ENCODE data around the gene KLHL26.

The KLHL26 gene

DNA sequence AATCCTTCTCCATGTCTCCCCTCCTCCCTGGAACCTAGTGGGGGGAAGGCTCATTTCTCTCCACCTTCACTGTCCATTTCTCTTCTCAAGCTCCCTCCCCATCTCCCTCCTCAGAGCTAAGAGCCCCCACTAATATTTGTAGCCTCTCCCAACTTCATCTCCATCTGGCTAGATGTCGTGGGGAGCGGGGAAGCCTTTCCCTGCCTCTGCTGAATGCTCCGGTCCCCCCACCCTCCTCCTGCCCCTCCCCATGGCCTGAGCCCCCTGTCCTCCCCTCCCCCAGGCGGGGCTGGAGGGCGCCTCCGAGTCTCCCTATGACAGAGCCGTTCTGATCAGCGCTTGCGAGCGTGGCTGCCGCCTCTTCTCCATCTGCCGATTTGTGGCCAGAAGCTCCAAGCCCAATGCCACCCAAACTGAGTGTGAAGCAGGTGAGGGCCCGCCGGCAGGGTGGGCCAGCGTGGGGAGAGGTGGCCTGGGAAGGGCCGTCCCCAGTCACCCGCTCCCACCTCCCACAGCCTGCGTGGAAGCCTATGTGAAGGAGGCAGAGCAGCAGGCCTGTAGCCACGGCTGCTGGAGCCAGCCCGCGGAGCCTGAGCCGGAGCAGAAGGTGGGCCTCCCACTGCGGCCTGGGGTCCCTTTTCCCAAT lies 23.1 kb upstream of the KLHL26 start:
- no peak for DNase-seq

DNA sequence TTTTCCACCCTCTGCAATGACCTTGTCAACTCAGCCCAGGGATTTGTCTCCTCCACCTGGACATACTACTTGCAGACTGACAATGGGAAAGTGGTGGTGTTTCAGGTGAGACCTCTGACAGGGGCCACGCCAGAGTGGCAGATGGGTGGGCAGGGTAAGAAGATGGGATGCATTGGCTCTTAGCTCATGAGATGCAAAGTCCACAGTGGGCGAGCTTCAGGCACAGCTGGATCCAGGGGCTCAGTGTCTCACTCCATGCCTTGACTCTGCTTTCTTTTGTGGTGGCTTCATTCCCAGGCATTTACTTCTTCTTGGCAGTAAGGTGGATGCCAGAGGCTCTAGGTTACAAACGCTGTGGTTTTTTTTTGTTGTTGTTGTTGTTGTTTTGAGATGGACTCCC lies 20.8 kb upstream of the KLHL26 start:
- DNase-seq = no peak

DNA sequence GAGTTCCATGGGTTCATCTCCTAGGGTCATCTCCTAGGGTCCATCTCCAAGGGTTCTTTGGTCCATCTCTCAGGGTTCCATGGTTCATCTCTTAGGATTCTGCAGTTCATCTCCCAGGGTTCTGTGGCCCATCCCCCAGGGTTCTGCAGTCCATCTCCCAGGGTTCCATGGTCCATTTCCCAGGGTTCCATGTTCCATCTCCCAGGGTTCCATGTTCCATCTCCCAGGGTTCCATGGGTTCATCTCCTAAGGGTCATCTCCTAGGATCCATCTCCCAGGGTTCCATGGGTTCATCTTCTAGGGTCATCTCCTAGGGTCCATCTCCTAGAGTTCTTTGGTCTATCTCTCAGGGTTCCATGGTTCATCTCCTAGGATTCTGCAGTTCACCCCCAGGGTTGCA lies 19.3 kb upstream of the KLHL26 start:
- DNase-seq = no peak

DNA sequence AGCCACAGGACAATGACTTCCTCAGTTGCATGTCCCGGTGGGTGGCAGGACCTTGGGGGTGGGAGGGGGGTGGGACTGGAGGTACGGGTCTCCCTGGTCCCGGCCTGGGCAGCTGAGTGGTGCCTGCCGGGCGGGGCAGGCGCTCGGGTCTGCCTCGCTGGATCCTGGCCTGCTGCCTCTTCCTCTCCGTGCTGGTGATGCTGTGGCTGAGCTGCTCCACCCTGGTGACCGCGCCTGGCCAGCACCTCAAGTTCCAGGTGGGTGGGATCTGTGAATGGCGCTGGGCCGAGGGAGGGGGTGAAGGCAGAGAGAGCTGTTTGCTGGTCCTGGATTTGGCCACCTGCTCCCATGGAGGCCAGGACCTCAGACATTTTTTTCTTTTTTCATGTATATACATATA lies 18.6 kb upstream of the KLHL26 start:
- no peak for DNase-seq

DNA sequence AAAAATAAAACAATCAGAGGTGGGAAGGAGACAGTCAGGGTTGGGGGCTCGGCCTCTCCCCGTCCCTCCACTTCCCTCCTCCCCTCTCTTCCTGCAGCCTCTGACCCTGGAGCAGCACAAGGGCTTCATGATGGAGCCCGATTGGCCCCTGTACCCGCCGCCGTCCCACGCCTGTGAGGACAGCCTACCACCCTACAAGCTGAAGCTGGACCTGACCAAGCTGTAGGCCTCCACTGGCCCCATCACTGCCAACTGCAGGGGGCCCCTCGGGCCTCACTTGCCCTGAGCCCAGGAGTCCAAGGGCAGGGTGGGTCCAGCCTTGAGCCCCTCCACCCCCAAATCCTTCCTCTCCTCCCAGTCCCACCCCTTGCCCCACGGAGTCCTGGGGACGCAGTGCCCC lies 16.5 kb upstream of the KLHL26 start:
- DNase-seq = no peak

DNA sequence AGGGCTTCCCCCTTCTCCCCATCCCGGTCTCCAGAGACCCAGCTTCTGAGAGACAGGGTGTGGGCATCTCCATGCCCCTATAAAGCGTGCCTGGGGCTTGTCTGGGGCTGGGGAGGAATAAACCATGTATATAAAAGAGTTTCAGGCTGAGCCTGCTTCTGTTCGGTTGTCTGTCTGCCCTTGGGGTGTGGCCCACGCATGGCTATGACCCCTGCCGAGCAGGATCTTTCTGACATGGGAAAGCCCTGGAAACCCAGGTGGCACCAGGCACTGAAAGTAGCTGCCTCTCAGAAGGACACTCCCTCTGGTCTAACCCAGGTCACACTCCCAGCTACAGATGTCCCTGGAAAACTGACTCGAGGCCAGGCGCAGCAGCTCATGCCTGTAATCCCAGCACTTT lies 15.9 kb upstream of the KLHL26 start:
- DNase-seq = no peak

DNA sequence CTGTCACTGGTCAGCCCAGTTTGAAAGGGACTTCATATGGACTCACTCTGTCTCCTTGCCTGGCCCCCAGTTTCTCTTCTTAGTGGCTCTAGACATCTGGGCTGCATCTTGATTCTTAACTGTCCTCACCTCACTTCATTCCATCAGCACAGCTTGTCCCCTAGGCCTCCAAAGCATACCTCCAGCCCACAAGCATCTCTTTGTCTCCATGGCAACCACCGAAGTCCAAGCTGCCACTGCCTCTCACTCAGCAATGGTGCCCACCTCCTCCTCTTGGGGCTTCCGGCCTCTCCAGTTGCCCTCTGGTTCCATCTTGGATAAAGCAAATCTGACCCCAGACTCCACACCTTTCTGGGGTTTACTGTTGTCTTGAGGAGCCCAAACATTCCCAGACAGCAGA lies 9.9 kb upstream of the KLHL26 start:
- no peak for DNase-seq

DNA sequence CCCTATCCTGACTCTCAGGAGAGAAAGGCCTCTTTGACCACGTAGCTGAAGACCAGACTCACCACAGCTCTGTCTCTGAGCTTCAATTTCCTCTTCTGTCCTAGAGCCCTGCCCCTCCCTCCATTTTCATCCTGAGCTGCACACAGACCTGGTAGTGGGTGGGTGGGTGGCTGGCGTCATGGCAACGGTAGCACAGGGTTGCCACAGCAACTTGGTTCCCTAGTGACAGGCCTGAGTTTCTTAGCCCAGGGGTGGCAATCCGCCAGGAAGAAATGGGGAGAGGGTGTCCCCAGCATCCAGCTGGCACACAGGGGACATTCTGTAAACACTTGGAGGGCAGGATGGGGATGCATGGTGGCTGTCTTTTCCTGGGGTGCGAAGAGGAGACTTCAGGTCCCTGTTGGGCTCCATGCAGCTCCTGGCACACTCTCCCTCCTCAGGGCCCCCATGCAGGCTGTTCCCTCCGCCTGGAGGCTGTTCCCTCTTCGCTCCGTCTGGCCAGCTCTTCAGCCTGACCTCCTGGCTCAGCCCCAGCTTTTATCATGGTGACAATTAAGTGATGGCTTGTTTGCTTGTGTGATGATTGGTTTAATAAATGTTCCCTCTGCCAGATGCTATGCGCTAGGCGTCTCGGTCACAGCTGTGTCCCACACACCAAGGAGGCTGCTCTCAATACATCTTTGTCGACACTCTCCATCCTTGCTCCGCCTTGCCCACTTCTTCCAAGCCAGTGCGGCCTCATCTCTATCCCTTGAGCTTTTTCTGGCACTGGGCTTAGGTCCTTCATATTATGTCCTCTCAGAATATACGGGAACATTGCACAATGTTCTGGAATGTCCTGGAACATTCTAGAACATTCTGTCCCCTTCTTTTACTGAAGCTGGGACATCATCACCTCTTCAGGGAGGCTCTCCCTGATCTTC lies 7.4 kb upstream of the KLHL26 start:
- no peak for DNase-seq

DNA sequence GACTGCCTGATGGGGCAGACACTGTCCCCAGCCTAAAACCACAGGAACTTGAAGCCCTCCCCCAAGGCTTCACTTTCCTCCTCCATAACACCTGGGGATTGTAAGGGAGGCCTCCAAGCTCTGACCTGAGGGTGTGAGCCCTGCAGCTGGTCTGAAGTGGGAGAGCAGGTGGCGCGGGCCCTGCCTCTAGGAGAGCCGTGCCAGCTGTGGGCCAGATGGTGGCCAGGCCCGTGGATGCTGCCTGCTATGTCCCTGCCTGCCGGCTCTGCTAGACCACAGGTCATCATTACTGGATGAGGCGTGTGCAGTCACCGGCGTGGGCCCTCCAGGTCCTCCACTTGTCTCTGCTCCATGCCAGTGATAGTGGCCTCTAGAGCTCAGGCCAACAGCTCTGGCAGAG lies 3.5 kb upstream of the KLHL26 start:
- no peak for DNase-seq

DNA sequence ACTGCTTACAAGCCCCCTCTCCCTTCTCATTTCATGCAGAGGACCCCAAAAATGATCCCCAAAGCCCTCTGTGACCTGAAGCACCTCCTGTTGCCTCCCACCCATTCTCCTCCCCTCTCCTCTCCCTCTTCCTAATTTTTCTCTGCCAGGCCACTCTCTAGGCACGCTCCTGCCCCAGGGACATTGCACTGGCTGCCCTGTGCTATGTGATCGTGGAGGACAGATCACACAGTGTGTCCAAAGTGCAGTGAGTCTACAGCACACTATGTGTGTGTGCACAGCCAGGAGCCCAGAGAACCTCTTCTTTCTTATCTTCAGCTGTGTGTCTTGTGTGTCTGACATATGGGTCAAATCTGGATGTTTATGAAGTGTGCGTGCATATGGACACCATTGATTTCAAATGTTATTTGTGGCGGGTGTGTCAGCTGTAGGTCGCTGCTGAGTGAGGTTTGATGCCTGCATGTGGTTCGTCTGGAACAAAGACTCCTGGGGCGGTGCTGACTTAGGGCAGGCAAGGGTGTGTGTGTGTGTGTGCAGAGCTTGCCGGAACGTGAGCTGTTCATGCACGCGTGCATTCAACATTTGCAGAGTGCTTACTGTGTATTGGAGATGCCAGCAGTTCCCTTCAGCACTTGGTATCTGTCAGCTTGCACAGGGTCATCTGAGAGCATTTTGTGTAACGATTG lies 2.1 kb upstream of the KLHL26 start:
- DNase-seq = no peak

DNA sequence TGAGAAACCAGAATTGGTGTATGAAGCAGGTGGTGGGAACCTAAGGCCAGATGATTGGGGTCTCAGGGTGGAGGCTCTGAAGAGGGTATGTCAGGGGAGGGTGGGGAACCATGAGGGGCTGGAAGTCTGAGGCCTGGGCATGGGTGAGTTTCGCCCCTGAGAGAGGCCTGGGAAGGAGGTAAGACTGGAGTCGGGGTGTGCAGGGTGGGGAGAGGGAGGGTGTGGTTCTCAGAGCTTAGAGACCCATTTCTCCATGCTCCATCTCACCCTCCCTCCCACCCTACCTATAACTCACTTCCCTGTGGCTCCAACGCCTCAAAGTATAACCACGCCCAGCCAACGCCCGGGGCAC lies 1.0 kb upstream of the KLHL26 start:
- DNase-seq = no peak

DNA sequence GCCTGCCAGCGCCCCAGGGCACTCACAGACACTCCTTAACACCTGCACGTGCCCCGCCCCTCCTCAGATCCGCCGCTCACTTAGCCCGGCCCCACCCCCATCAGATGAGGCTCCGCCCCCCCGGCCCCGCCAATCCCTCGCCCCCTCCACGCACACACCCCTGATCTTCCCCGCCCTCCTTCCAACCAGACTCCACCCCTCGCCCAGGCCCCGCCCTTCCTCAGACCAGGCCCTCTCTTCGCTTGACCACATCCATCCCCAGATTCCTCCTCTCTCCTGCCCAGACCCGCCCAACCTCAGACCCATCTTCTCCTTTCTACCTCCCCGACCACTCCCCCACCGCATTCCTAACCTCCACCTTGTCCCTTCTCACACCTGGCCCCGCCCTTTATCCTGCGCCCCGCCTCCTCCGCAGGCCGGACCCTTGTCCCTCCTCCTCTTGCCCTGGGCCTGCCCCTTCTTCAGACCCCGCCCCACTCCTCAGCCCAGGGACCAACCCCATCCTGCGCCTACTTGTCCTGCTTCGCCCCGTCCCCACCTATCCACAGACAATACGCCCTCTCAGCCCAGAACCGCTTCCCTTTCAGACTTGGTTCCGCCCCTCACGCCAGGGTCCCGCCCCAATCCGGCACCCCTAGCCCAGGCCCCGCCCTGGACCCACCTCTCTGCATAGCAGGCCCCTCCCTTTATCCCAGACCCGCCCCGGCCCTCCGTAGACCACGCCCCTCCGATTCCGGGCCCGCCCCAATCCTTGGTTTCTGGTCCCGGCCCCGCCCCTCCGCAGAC lies 452 bp upstream of the KLHL26 start:
- peak; percentile 99 for DNase-seq

DNA sequence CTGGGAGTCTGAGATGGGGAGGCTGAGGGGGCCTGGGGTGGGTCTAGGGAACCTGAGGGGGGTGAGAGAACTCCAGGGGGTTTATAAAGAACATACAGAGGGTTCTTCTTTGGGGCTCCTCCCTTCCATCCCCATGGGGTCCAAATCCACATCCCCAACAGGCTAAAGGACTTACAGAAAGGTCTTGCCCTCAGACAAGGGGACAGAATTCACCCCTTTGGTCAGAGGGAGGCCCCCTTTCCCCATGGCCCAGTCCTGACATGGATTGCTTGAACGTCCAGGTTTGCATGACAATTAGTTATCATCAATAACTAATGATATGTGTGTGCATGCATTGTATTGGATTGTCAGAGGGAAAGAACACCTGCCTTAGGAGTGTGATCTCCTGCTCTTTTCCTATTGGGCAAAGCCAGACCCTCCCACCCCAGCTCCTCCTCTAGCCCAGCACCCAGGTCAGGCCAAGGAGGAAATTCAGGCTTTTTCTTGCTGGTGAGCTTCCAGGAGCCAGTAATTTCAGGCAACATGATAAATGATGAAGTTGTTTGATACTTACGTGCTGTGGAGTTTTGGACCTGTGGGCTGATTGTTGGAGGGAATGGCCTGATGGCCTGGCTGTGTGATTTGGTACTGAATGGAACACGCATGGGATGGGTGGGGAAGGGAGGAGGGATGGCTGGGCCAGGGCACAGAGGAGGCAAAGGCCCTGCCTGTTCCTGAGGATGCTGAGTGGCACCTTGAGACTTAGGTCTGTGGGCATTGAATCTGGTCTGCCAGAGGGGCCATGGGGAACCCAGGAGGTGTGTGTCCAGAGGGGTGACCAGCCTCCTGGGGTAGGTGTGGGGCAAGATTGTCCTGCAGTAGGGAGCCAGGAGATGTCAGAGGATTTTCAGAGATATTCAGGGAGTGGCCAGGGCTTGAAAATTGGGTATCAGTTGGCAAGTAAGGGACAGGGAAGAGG lies 1.1 kb downstream of the KLHL26 start:
- DNase-seq = no peak

DNA sequence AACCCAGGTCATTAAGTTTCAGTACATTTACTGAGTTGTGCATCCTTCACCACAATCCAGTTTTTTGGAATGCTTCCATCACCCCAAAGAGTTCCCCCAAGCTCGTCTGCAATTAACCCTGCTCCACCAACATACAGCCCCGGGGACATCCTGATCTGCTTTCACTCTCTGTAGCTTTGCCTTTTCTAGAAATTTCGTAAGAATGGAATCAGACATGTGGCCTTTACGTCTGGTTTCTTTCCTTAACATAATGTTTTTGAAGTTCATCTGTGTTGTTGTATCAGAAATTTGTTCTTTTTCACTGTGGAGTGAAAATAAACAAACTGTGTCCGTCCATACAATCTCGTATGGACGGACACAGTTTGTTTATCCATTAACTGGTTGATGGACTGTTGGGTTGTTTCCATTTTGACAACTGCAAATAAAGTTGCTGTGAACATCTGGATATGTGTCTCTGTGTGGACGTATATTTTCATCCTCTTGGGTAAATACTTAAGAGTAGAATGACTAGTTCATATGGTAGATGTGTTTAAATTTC lies 2.9 kb downstream of the KLHL26 start:
- DNase-seq = no peak

DNA sequence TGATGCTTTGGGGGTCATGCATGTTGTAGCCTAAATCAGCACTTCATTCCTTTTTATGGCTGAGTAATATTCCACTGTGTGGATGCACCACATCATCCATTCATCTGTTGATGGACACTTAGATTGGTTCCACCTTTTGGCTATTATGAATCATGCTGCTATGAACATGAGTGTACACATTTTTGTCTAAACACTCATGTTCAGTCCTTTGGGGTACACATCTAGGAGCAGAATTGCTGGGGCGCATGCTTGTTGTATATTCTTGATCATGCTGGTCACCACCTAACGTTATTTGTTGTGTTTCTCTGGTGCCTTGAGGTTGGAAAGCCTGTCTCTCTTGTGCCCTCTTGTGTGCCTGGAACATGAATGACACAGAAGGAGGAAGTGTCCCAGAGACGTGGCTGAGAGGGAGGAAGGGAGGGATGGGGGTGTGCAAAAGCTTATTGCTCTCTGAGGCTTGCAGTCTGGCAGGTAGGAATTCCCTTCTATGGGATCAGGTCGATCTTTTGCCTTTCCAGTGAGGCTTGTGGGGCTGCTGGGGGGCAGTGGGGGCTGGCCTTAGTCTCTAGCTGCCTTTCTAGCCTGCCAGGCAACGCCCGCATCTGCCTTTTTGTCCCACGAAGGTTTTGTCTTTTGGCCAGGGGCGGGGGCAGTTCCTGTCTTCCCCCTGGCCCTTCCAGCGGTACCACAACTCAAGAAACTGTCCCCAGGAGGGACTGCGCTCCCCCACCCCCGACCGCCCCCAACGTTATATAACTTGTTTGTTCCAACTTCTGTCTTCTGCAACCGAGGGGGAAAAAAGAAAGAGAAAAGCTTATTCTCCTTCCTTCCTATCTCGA lies 7.6 kb downstream of the KLHL26 start:
- DNase-seq = no peak

DNA sequence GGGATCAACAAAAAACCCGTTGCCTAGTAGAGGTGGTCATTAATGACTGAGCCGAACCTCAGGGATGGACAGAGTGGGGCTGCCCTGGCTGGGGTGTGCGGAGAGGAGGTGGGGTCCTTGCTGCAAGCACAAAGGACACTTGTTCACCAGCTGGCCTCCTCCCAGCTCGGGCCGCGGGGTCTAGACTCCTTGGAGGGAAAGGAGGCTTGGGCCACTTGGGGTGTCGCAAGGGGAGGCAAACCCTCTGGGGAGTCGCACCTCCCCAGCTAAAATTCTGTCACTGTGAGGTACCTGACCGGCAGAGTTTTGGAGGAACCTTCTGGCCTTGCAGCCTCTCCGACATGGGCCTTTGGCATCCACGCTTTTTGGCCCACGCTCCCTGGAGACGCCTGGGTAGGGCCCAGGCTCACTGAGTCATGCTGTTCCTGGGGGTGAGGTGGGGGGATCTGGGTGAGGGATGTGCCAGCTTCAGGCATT lies 8.2 kb downstream of the KLHL26 start:
- DNase-seq = no peak

DNA sequence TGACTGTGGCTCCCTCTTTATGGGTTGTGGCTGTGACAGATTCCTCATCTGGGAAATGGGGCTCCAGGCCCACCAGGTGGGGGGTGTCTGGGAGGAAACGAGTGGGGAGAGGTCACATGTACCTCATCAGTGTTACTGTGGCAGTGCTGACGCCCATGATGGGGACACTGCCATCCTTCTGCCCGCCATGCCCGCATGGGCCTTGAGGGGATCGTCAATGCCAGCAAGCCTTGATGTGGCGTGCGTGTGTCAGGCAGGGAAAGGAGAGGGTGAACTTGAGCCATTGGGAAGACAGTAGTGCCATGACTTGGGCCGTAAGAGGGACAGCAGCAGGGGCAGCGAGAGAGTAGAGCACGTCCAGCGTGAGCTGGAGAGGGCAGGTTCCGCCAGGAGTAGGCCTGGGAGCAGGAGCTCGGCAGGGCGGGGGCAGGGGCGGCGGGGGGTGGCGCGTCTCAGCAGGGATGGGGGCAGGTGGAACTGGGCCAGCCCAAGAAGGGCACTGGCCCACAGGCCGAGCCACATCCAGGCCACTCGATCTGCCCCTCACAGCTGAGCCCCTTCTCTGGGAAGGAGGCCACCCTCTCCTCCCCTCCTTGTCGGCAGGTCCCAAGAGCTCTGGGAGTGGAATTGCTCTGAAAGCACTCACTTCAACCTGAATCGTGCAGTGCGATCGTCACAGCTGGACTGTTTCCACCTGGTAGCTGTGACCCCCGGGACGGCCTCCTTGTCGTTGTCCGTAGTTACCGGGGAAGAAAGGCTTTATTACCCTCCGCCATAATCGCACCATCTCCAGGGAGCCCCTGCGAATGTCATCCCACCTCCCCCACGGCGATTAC lies 9.9 kb downstream of the KLHL26 start:
- DNase-seq = no peak

DNA sequence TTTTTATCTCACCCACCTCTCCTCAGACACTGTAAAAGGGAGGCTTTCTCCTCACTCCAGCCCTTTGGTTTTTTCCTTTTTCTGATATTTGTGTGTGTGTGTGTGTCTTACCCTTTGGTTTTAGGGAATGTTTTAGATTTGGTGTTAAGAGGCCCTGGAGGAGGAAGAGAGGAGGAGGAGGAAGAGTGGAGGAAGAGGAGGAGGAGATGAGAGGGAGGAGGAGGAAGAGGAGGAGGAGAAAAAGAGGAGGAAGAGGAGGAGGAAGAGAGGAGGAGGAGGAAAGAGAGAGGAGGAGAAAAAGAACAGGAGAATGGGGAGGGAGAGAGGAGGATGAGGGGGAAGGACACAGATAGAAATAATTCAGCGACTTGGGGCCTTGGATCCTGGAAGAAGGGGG lies 10.5 kb downstream of the KLHL26 start:
- DNase-seq = no peak

DNA sequence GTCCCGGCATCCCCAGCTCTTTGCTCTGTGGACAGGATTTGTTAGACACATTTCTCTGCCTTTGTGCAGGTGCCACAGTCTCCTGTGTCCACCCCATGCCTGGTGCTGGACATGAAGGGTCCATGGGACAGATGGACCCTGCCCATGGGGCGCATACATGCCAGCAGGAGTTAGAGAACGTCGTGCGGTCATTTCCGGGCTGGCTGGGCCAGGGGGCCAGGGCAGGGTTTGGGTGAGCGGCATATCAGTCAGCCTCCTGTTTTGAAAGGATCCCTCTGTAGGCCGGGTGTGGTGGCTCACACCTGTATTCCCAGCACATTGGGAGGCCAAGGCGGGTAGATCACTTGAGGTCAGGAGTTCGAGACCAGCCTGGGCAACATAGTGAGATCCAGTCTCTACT lies 11.0 kb downstream of the KLHL26 start:
- no peak for DNase-seq

DNA sequence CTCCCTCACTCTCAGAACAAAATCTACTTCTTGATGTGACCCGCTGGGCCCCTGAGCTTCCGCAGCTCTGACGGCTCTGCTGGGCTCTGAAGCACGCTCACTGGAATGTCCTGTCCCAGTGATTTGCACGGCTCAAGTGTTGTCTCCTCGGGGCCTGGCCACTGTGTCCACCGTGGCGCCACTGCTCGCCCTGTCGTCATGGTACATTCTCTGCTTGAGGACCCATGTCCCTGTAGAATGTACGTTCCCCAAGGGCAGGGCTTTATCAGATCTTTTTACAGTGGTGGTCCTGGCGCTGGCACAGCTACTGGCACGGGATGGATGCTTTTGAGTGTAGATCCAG lies 12.1 kb downstream of the KLHL26 start:
- DNase-seq = no peak
